SK-N-SH (cell line): ENCODE measurements around the gene SDHA. TPM values are rescaled to one million over a fixed set of nuclear protein-coding genes. Genes with fewer than 3 reads are reported as not detected.

Source experiments
- CTCF ChIA-PET: fragments of 300-600, 350-600 bp; formaldehyde crosslinking; extraction: SDS; loops from one replicate; lab custom pipeline; 2021; lab: Yijun Ruan, JAX
- POLR2A ChIA-PET: fragments of 350-600 bp; sonication (Branson Sonifier 250); formaldehyde crosslinking; extraction: SDS; loops from one replicate; lab custom pipeline; 2020; ENCODE audit warnings: antibody characterized with exemption, inconsistent platforms; lab: Yijun Ruan, JAX
- DNase-seq: peaks from one replicate; pipeline ENCODE4 v3.0.0; 2012
- H2AFZ ChIP-seq: fragments of 200-600 bp; sonication (generic); 2 replicates; pipeline ENCODE4 v1.8.1; 2016; ENCODE audit warnings: antibody characterized with exemption, mild to moderate bottlenecking, low read depth
- H3F3A ChIP-seq: fragments of 200-600 bp; sonication (generic); replicated peaks from 2 replicates; pipeline ENCODE3; 2016; ENCODE audit warnings: antibody characterized with exemption, mild to moderate bottlenecking; ENCODE audit not compliant: insufficient read depth
- H3K27ac ChIP-seq, 2 experiments: fragments of 200-500 bp in 1 of 2; fragments of 200-600 bp in 1 of 2; sonication (Bioruptor generic) in 1 of 2; sonication (generic), shearing (Covaris generic) in 1 of 2; 2 replicates each; pipeline versions ENCODE4 v1.5.1 to v1.6.1; 2014 to 2016; ENCODE audit warnings: low read depth in 2 of 2, inconsistent platforms in 1 of 2, low read length in 1 of 2, mild to moderate bottlenecking in 1 of 2, mixed read lengths in 1 of 2
- H3K27me3 ChIP-seq: fragments of 200-600 bp; sonication (generic), shearing (Covaris generic); 2 replicates; pipeline ENCODE4 v1.6.1; 2016; ENCODE audit warnings: mixed run types; ENCODE audit not compliant: insufficient read depth
- H3K36me3 ChIP-seq, 2 experiments: fragments of 200-500 bp in 1 of 2; fragments of 200-600 bp in 1 of 2; sonication (Bioruptor generic) in 1 of 2; sonication (generic) in 1 of 2; replicated peaks in 1 of 2; 2 replicates each; pipeline versions ENCODE3 to v1.5.1; 2014 to 2016; ENCODE audit warnings: low read length in 1 of 2, mild to moderate bottlenecking in 1 of 2; ENCODE audit not compliant: insufficient read depth in 2 of 2, control insufficient read depth in 1 of 2
- H3K4me1 ChIP-seq, 2 experiments: fragments of 200-500 bp in 1 of 2; fragments of 200-600 bp in 1 of 2; sonication (Bioruptor generic) in 1 of 2; sonication (generic), shearing (Covaris generic) in 1 of 2; 2 replicates each; pipeline versions ENCODE4 v1.5.1 to v1.6.1; 2014 to 2016; ENCODE audit warnings: low read depth in 1 of 2, low read length in 1 of 2, mixed run types in 1 of 2; ENCODE audit not compliant: insufficient read depth in 2 of 2, control insufficient read depth in 1 of 2
- H3K4me2 ChIP-seq: fragments of 200-600 bp; sonication (generic), shearing (Covaris generic); 2 replicates; pipeline ENCODE4 v1.6.1; 2017; ENCODE audit warnings: mixed run types
- H3K4me3 ChIP-seq, 2 experiments: fragments of 200-500 bp in 1 of 2; fragments of 200-600 bp in 1 of 2; sonication (Bioruptor generic) in 1 of 2; sonication (generic), shearing (Covaris generic) in 1 of 2; 2 replicates each; pipeline versions ENCODE4 v1.5.1 to v1.8.1; 2014 to 2016; ENCODE audit warnings: low read depth in 2 of 2, inconsistent platforms in 1 of 2, low read length in 1 of 2, mild to moderate bottlenecking in 1 of 2, mixed read lengths in 1 of 2, moderate library complexity in 1 of 2
- H3K79me2 ChIP-seq: fragments of 200-600 bp; sonication (generic); 2 replicates; pipeline ENCODE4 v1.8.1; 2017; ENCODE audit warnings: mild to moderate bottlenecking; ENCODE audit not compliant: insufficient read depth
- H3K9ac ChIP-seq: fragments of 200-600 bp; sonication (generic); 2 replicates; pipeline ENCODE4 v1.6.1; 2017; ENCODE audit warnings: mixed run types
- H3K9me2 ChIP-seq: fragments of 200-600 bp; sonication (generic); 2 replicates; pipeline ENCODE4 v1.6.1; 2017; ENCODE audit warnings: mixed run types
- H3K9me3 ChIP-seq: fragments of 200-600 bp; sonication (generic); 2 replicates; pipeline ENCODE4 v1.6.1; 2017; ENCODE audit warnings: mixed run types, mild to moderate bottlenecking, moderate library complexity
- H4K20me1 ChIP-seq: fragments of 200-600 bp; sonication (generic); 2 replicates; pipeline ENCODE4 v1.6.1; 2017; ENCODE audit warnings: mild to moderate bottlenecking, mixed run types; ENCODE audit not compliant: insufficient read depth
- CHD2 ChIP-seq: fragments of 150-350 bp; IDR thresholded peaks from 2 replicates; pipeline ENCODE4 v1.6.1; 2018; ENCODE audit warnings: low read length; ENCODE audit not compliant: partially characterized antibody
- FOSL2 ChIP-seq: IDR thresholded peaks from 2 replicates; pipeline ENCODE4 v1.4.0; 2012; ENCODE audit warnings: low read depth, mild to moderate bottlenecking, moderate library complexity, borderline replicate concordance
- MXI1 ChIP-seq: IDR thresholded peaks from 2 replicates; pipeline ENCODE4 v1.6.1; 2012; ENCODE audit warnings: mild to moderate bottlenecking, low read depth, low read length, improper control_type of control experiment
- RAD21 ChIP-seq: IDR thresholded peaks from 2 replicates; pipeline ENCODE4 v1.6.1; 2012; ENCODE audit warnings: mild to moderate bottlenecking, low read length
- RCOR1 ChIP-seq: fragments of 150-350 bp; IDR thresholded peaks from 2 replicates; pipeline ENCODE4 v1.6.1; 2017; ENCODE audit warnings: antibody characterized with exemption, low read length
- RFX5 ChIP-seq: IDR thresholded peaks from 2 replicates; pipeline ENCODE4 v1.6.1; 2012; ENCODE audit warnings: mild to moderate bottlenecking, improper control_type of control experiment, low read length
- RXRA ChIP-seq: IDR thresholded peaks from 2 replicates; pipeline ENCODE4 v1.4.0; 2012; ENCODE audit warnings: low read depth, mild to moderate bottlenecking, borderline replicate concordance
- TAF1 ChIP-seq: IDR thresholded peaks from 2 replicates; pipeline ENCODE4 v1.6.1; 2012; ENCODE audit warnings: low read depth, mild to moderate bottlenecking, low read length, moderate library complexity, borderline replicate concordance
- TEAD4 ChIP-seq: IDR thresholded peaks from 2 replicates; pipeline ENCODE4 v1.4.0; 2012; ENCODE audit warnings: mild to moderate bottlenecking, borderline replicate concordance; ENCODE audit not compliant: insufficient read depth
- YY1 ChIP-seq: IDR thresholded peaks from 2 replicates; pipeline ENCODE4 v1.4.0; 2012; ENCODE audit warnings: low read depth, mild to moderate bottlenecking
- WGBS: methylation state at CpG from one replicate; pipeline ENCODE4 v1.1.6; 2017; ENCODE audit warnings: low lambda C conversion rate; 5-methylcytosine and 5-hydroxymethylcytosine counted together
- polyA plus RNA-seq, 3 experiments: library from polyadenylated mRNA; depleted of rRNA; stranded (reverse); fragments of >200 nt; gene quantifications; 2 replicates each; pipeline ENCODE4 v1.2.3, GENCODE V29; 2012
- TF ChIP-seq, protein P1 (sequence below): fragments of 200-600 bp; sonication (generic); IDR thresholded peaks from 2 replicates; pipeline ENCODE4 v1.6.1; 2017; ENCODE audit warnings: antibody characterized with exemption, mild to moderate bottlenecking, moderate library complexity
- TF ChIP-seq, protein P2 (sequence below): IDR thresholded peaks from 2 replicates; pipeline ENCODE4; 2012
- TF ChIP-seq, protein P3 (sequence below): IDR thresholded peaks from 2 replicates; pipeline ENCODE4 v1.4.0; 2012; ENCODE audit warnings: low read depth, borderline replicate concordance
- TF ChIP-seq, protein P4 (sequence below): IDR thresholded peaks from 2 replicates; pipeline ENCODE4 v1.4.0; 2012; ENCODE audit warnings: low read depth, borderline replicate concordance

The SDHA gene
- polyA plus RNA-seq, 1 of the 3 experiments (the other 2 are of a cell fraction), result 106 TPM

DNA sequence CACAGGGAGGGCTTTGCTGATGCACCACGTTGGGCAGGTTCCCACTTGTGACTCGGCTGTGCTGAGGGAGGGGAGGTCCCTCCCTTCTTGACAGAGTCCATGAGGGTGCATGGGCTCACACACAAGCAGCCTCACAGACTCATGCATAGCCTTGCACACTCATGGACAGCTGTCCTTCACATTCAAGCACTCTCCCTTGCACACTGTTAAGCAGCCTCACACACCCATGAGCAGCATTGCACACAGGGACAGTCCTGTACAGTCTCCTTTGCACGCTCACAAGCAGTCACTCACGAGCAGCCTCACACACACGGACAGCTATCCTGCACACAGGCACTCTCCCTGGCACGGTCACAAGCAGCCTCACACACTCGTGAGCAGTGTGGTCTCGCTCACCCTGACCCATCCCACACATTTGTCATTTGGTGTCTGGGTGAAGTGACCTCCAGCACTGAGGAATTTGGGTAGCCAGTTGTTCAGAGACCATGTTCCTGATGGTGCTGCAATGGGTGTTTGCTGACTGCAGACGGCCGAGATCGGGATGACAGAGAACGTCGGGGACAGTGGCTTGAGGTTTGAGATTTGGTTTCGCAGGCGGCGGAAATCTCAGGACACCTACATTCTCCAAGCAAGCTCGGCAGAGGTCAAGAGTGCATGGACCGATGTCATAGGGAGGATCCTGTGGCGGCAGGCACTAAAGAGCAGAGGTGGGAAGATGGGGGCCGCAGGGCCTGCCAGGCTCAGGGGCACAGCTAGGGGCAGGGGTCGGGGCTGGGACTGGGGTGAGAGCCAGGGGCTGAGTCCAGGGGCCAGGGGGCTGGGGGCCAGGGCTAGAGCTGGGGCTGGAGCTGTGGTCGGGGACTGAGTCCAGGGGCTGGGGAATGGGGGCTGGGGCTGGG lies 44.5 kb upstream of the SDHA start:
- Histone ChIP-seq H3K9ac (no peak overlapping the region), H3K27ac (no peak overlapping the region), H3K4me1 (peaks cover 0 to 9% of the 10 kb centered on the region in 2 experiments; a peak in 1 of 4 replicates), H4K20me1 (no peaks in the 10 kb centered on the region), H2AFZ (no peak overlapping the region), H3K27me3 (peaks cover 3% of the 10 kb centered on the region; the same call in 1 of the 2 replicates), H3F3A (no peaks in the 10 kb centered on the region), H3K9me2 (no peaks in the 10 kb centered on the region), H3K36me3 (no peaks in the 10 kb centered on the region), H3K79me2 (no peaks in the 10 kb centered on the region), H3K9me3 (no peaks in the 10 kb centered on the region), H3K4me3 (no peak overlapping the region), H3K4me2 (no peak overlapping the region)
- no peak for DNase-seq
- 71% methylated on average over 20 of the region's 22 CpGs for WGBS
- CTCF ChIA-PET, result interaction anchor here (1.5 to 1.8 kb wide), 2 partner anchors 14 to 15 kb away, joined by 3 to 9 read pairs; no protein-coding TSS in a partner anchor
- TF ChIP-seq TAF1 (no peak), RAD21 (no peak), TEAD4 (no peak), RXRA (no peak), MXI1 (no peak), YY1 (no peak), CHD2 (no peak)
- TF ChIP-seq, protein P1, sequence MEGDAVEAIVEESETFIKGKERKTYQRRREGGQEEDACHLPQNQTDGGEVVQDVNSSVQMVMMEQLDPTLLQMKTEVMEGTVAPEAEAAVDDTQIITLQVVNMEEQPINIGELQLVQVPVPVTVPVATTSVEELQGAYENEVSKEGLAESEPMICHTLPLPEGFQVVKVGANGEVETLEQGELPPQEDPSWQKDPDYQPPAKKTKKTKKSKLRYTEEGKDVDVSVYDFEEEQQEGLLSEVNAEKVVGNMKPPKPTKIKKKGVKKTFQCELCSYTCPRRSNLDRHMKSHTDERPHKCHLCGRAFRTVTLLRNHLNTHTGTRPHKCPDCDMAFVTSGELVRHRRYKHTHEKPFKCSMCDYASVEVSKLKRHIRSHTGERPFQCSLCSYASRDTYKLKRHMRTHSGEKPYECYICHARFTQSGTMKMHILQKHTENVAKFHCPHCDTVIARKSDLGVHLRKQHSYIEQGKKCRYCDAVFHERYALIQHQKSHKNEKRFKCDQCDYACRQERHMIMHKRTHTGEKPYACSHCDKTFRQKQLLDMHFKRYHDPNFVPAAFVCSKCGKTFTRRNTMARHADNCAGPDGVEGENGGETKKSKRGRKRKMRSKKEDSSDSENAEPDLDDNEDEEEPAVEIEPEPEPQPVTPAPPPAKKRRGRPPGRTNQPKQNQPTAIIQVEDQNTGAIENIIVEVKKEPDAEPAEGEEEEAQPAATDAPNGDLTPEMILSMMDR, result no peak
- TF ChIP-seq, protein P2, sequence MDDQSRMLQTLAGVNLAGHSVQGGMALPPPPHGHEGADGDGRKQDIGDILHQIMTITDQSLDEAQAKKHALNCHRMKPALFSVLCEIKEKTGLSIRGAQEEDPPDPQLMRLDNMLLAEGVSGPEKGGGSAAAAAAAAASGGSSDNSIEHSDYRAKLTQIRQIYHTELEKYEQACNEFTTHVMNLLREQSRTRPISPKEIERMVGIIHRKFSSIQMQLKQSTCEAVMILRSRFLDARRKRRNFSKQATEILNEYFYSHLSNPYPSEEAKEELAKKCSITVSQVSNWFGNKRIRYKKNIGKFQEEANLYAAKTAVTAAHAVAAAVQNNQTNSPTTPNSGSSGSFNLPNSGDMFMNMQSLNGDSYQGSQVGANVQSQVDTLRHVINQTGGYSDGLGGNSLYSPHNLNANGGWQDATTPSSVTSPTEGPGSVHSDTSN, result no peak
- POLR2A ChIA-PET, result no interaction called here

DNA sequence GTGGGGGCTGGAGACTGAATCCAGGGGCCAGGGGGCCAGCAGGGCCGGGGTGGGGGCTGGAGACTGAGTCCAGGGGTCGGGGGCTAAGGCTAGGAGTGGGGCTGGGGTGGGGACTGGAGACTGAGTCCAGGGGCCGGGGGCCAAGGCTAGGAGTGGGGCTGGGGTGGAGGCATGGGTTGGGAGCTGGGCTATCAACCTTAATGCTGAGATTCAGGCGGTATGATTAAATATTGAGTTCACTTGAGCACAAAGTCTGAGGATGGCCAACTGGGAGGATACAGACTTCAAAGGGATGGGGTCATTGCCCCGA lies 43.9 kb upstream of the SDHA start:
- ChIA-PET CTCF (interaction anchor here (1.8 kb wide), 1 partner anchor 14 kb away, joined by 9 read pairs; no protein-coding TSS in a partner anchor), POLR2A (no interaction called here)
- Histone ChIP-seq H3K27me3 (peaks cover 3% of the 10 kb centered on the region; the same call in 1 of the 2 replicates), H3K27ac (no peak overlapping the region), H4K20me1 (no peaks in the 10 kb centered on the region), H3K79me2 (no peaks in the 10 kb centered on the region), H3K36me3 (no peaks in the 10 kb centered on the region), H3K4me3 (no peak overlapping the region), H3F3A (no peaks in the 10 kb centered on the region), H3K9me3 (no peaks in the 10 kb centered on the region), H3K9ac (no peak overlapping the region), H3K4me1 (peaks cover 0 to 9% of the 10 kb centered on the region in 2 experiments; a peak in 1 of 4 replicates), H2AFZ (no peak overlapping the region), H3K4me2 (no peak overlapping the region), H3K9me2 (no peaks in the 10 kb centered on the region)
- DNase-seq, result no peak
- 43% methylated on average over 5 of the region's 5 CpGs for WGBS
- TF ChIP-seq, protein P3, sequence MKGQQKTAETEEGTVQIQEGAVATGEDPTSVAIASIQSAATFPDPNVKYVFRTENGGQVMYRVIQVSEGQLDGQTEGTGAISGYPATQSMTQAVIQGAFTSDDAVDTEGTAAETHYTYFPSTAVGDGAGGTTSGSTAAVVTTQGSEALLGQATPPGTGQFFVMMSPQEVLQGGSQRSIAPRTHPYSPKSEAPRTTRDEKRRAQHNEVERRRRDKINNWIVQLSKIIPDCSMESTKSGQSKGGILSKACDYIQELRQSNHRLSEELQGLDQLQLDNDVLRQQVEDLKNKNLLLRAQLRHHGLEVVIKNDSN, result no peak
- TF ChIP-seq RCOR1, result no peak
- TF ChIP-seq FOSL2, result no peak
- TF ChIP-seq RFX5, result no peak
- TF ChIP-seq, protein P4, sequence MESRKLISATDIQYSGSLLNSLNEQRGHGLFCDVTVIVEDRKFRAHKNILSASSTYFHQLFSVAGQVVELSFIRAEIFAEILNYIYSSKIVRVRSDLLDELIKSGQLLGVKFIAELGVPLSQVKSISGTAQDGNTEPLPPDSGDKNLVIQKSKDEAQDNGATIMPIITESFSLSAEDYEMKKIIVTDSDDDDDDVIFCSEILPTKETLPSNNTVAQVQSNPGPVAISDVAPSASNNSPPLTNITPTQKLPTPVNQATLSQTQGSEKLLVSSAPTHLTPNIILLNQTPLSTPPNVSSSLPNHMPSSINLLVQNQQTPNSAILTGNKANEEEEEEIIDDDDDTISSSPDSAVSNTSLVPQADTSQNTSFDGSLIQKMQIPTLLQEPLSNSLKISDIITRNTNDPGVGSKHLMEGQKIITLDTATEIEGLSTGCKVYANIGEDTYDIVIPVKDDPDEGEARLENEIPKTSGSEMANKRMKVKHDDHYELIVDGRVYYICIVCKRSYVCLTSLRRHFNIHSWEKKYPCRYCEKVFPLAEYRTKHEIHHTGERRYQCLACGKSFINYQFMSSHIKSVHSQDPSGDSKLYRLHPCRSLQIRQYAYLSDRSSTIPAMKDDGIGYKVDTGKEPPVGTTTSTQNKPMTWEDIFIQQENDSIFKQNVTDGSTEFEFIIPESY, result no peak
